Naive thymus-derived CD4-positive, alpha-beta T cell (primary cell): ENCODE data around the gene GTF2IRD1. TPM values are rescaled to one million over a fixed set of nuclear protein-coding genes. Genes with fewer than 3 reads are reported as not detected.
"Not testable (repeated sequence)": the region's sequence is repeated elsewhere in the genome, so short reads cannot be mapped to it uniquely, and the experiment has no call there.

ENCODE experiments used
- ATAC-seq: fragments of 150-1000 bp; cut with Tn5 transposase; 2 replicates; pipeline ENCODE4 v1.10.0; 2021; ENCODE audit warnings: mild to moderate bottlenecking, moderate library complexity
- CTCF ChIA-PET: fragments of 350-600 bp; sonication (Branson Sonifier 250); formaldehyde crosslinking; loops from one replicate; lab custom pipeline; 2021; ENCODE audit warnings: antibody characterized with exemption; lab: Charles Lee
- POLR2A ChIA-PET: fragments of 350-600 bp; sonication (Branson Sonifier 250); formaldehyde crosslinking; loops from one replicate; lab custom pipeline; 2021; ENCODE audit warnings: antibody characterized with exemption, inconsistent platforms; lab: Charles Lee
- DNase-seq, 9 donors: peaks; one replicate each; pipeline versions ENCODE4 v3.0.0 to v3.0.0-alpha.2; 2020 to 2022; ENCODE audit warnings: mixed read lengths in 1 of 9
- H3K27ac ChIP-seq: one replicate; pipeline ENCODE4 v1.7.0; 2013; ENCODE audit warnings: mild to moderate bottlenecking, low read depth, low read length, moderate library complexity
- H3K27me3 ChIP-seq, 2 donors: one replicate each; pipeline ENCODE4 v1.7.0; 2013; ENCODE audit warnings: low read length in 2 of 2, mild to moderate bottlenecking in 2 of 2, moderate library complexity in 2 of 2; ENCODE audit not compliant: control insufficient read depth in 2 of 2, insufficient read depth in 2 of 2
- H3K36me3 ChIP-seq, 3 experiments: 1 replicate in 2 of 3; 2 replicates in 1 of 3; pipeline ENCODE4 v1.7.0; 2013; ENCODE audit warnings: low read length in 3 of 3, mild to moderate bottlenecking in 3 of 3, moderate library complexity in 1 of 3; ENCODE audit not compliant: insufficient read depth in 3 of 3, control insufficient read depth in 2 of 3
- H3K4me1 ChIP-seq, 2 donors: one replicate each; pipeline ENCODE4 v1.7.0; 2013; ENCODE audit warnings: low read length in 2 of 2, mild to moderate bottlenecking in 2 of 2, moderate library complexity in 1 of 2; ENCODE audit not compliant: control insufficient read depth in 2 of 2, insufficient read depth in 2 of 2
- H3K4me3 ChIP-seq: 2 replicates; pipeline ENCODE4 v1.7.0; 2013; ENCODE audit warnings: mild to moderate bottlenecking, low read length
- H3K9me3 ChIP-seq, 3 experiments: 1 replicate in 2 of 3; 2 replicates in 1 of 3; pipeline ENCODE4 v1.7.0; 2013; ENCODE audit warnings: low read length in 3 of 3; ENCODE audit not compliant: control insufficient read depth in 2 of 3
- H3K27ac Mint-ChIP-seq, 9 donors: one replicate each; pipeline ENCODE4 v1.8.0; 2020 to 2022; ENCODE audit warnings: mixed read lengths in 9 of 9, mild to moderate bottlenecking in 8 of 9, moderate library complexity in 5 of 9, inconsistent platforms in 2 of 9
- H3K27me3 Mint-ChIP-seq, 5 donors: one replicate each; pipeline ENCODE4 v1.8.0; 2021 to 2022; ENCODE audit warnings: mixed read lengths in 5 of 5, mild to moderate bottlenecking in 1 of 5
- H3K36me3 Mint-ChIP-seq, 5 donors: one replicate each; pipeline ENCODE4 v1.8.0; 2020 to 2022; ENCODE audit warnings: mixed read lengths in 5 of 5, mild to moderate bottlenecking in 3 of 5, inconsistent platforms in 1 of 5
- H3K4me1 Mint-ChIP-seq, 7 donors: one replicate each; pipeline ENCODE4 v1.8.0; 2020 to 2022; ENCODE audit warnings: mixed read lengths in 7 of 7, mild to moderate bottlenecking in 3 of 7, inconsistent platforms in 1 of 7
- H3K4me3 Mint-ChIP-seq, 10 donors: one replicate each; pipeline ENCODE4 v1.8.0; 2020 to 2022; ENCODE audit warnings: mild to moderate bottlenecking in 10 of 10, mixed read lengths in 10 of 10, moderate library complexity in 6 of 10, inconsistent platforms in 2 of 10
- H3K9me3 Mint-ChIP-seq, 11 donors: one replicate each; pipeline ENCODE4 v1.8.0; 2020 to 2022; ENCODE audit warnings: mixed read lengths in 11 of 11, mild to moderate bottlenecking in 4 of 11, inconsistent platforms in 1 of 11, moderate library complexity in 1 of 11
- intact Hi-C, 2 donors: fragments of 100-400 bp; cut with micrococcal nuclease; formaldehyde crosslinking; loops; one replicate each; pipeline ENCODE4 v1.15.1; 2023
- polyA plus RNA-seq, 2 donors: library from polyadenylated mRNA; unstranded; fragments of 300-500 nt; fragmentation: Illumina TruSeq; gene quantifications; one replicate each; pipeline ENCODE4 v1.2.3, GENCODE V29; 2021
- total RNA-seq, 6 experiments: library from RNA in 5 of 6; stranded (reverse) in 5 of 6; gene quantifications; 1 replicate in 5 of 6; 2 replicates in 1 of 6; pipeline ENCODE4 v1.2.3 and lab custom pipeline; 2021 to 2026

The GTF2IRD1 gene
- total and polyA plus RNA-seq, 7 experiments from 2014 or later = 0.07 to 5.6 (median 0.93) TPM; not detected in 1

- ChIA-PET CTCF (no interaction called here), POLR2A (no interaction called here)
- Histone ChIP-seq H3K4me3 (no peak overlapping the region), H3K9me3 (no peaks in the 10 kb centered on the region), H3K27me3 (no peaks in the 10 kb centered on the region), H3K4me1 (no peaks in the 10 kb centered on the region), H3K36me3 (no peaks in the 10 kb centered on the region), H3K27ac (no peak overlapping the region)
- H3K4me3 Mint-ChIP-seq = no peak overlapping the region
- no peak for DNase-seq
- peaks cover 0 to 2% (median 0%) of the 10 kb centered on the region in 5 donors for H3K27me3 Mint-ChIP-seq
- H3K4me1 Mint-ChIP-seq = peaks cover 0 to 2% (median 0%) of the 10 kb centered on the region in 7 donors
- ATAC-seq = no peak
- H3K36me3 Mint-ChIP-seq = no peaks in the 10 kb centered on the region
- no peak overlapping the region for H3K27ac Mint-ChIP-seq
- no peaks in the 10 kb centered on the region for H3K9me3 Mint-ChIP-seq
- intact Hi-C loops = loop anchor here in 1 of 2 donors (10.0 kb wide), 1 partner anchor 125 kb away; the partner anchor contains the start of gene CLIP2
Observed at GRCh38 chr7:74409571-74409970, 44.1 kb upstream of the GTF2IRD1 start.

GRCh38 chr7:74410772-74411171, 42.9 kb upstream of the GTF2IRD1 start:
- POLR2A ChIA-PET = no interaction called here
- no peaks in the 10 kb centered on the region for H3K4me1 ChIP-seq
- DNase-seq (no peak), ATAC-seq (no peak)
- H3K27me3 ChIP-seq = no peaks in the 10 kb centered on the region
- H3K9me3 ChIP-seq = no peaks in the 10 kb centered on the region
- Mint-ChIP-seq H3K36me3 (no peaks in the 10 kb centered on the region), H3K27me3 (peaks cover 0 to 2% (median 0%) of the 10 kb centered on the region in 5 donors), H3K27ac (no peak overlapping the region), H3K4me1 (peaks cover 0 to 2% (median 0%) of the 10 kb centered on the region in 7 donors), H3K4me3 (no peak overlapping the region), H3K9me3 (no peaks in the 10 kb centered on the region)
- intact Hi-C loops = loop anchor here (10.0 kb wide), 2 partner anchors 56 to 454 kb away; no protein-coding TSS in a partner anchor
- no peaks in the 10 kb centered on the region for H3K36me3 ChIP-seq
- H3K27ac ChIP-seq = no peak overlapping the region
- CTCF ChIA-PET = no interaction called here
- H3K4me3 ChIP-seq = no peak overlapping the region

- H3K36me3 ChIP-seq, DNase-seq, H3K4me3 Mint-ChIP-seq, H3K4me3 ChIP-seq, POLR2A ChIA-PET, CTCF ChIA-PET, H3K4me1 Mint-ChIP-seq, ATAC-seq, H3K27ac Mint-ChIP-seq, H3K27ac ChIP-seq, H3K9me3 ChIP-seq, H3K36me3 Mint-ChIP-seq, H3K9me3 Mint-ChIP-seq, H3K27me3 ChIP-seq, H3K27me3 Mint-ChIP-seq, H3K4me1 ChIP-seq: not testable (repeated sequence)
- intact Hi-C loops = loop anchor here (10.0 kb wide), 2 partner anchors 57 to 453 kb away; no protein-coding TSS in a partner anchor
Observed at GRCh38 chr7:74411571-74411970, 42.1 kb upstream of the GTF2IRD1 start.

GRCh38 chr7:74412056-74412455, 41.6 kb upstream of the GTF2IRD1 start:
- POLR2A ChIA-PET = no interaction called here
- H3K36me3 ChIP-seq = no peaks in the 10 kb centered on the region
- H3K27ac Mint-ChIP-seq = peak overlapping the region in 1 of 9 donors; percentile 31
- H3K9me3 Mint-ChIP-seq = no peaks in the 10 kb centered on the region
- DNase-seq (no peak), ATAC-seq (no peak)
- intact Hi-C loops = loop anchor here (10.0 kb wide), 2 partner anchors 57 to 453 kb away; no protein-coding TSS in a partner anchor
- no peaks in the 10 kb centered on the region for H3K9me3 ChIP-seq
- H3K4me3 Mint-ChIP-seq = no peak overlapping the region
- H3K4me1 ChIP-seq = no peaks in the 10 kb centered on the region
- no peaks in the 10 kb centered on the region for H3K27me3 ChIP-seq
- no peak overlapping the region for H3K27ac ChIP-seq
- no peaks in the 10 kb centered on the region for H3K36me3 Mint-ChIP-seq
- H3K4me3 ChIP-seq = no peak overlapping the region
- CTCF ChIA-PET = interaction anchor here (0.6 kb wide), 1 partner anchor 1310 kb away, joined by 3 read pairs; no protein-coding TSS in a partner anchor
- H3K27me3 Mint-ChIP-seq = peaks cover 0 to 2% (median 0%) of the 10 kb centered on the region in 5 donors
- H3K4me1 Mint-ChIP-seq = peaks cover 0 to 2% (median 0%) of the 10 kb centered on the region in 7 donors

- no peaks in the 10 kb centered on the region for H3K4me1 ChIP-seq
- no peaks in the 10 kb centered on the region for H3K9me3 ChIP-seq
- ATAC-seq (no peak), DNase-seq (no peak)
- Mint-ChIP-seq H3K36me3 (no peaks in the 10 kb centered on the region), H3K4me1 (peaks cover 0 to 2% (median 0%) of the 10 kb centered on the region in 7 donors), H3K4me3 (no peak overlapping the region), H3K9me3 (no peaks in the 10 kb centered on the region), H3K27me3 (peaks cover 0 to 2% (median 0%) of the 10 kb centered on the region in 5 donors), H3K27ac (peak overlapping the region in 1 of 9 donors; percentile 20)
- ChIA-PET POLR2A (no interaction called here), CTCF (interaction anchor here (0.6 kb wide), 3 partner anchors 12 to 1310 kb away, joined by 3 to 5 read pairs (median 3); no protein-coding TSS in a partner anchor)
- intact Hi-C loops = loop anchor here (10.0 kb wide), 2 partner anchors 58 to 452 kb away; no protein-coding TSS in a partner anchor
- H3K27me3 ChIP-seq = no peaks in the 10 kb centered on the region
- H3K36me3 ChIP-seq = no peaks in the 10 kb centered on the region
- no peak overlapping the region for H3K27ac ChIP-seq
- no peak overlapping the region for H3K4me3 ChIP-seq
Observed at GRCh38 chr7:74412603-74413002, 41.1 kb upstream of the GTF2IRD1 start.

GRCh38 chr7:74414595-74415333, 38.9 kb upstream of the GTF2IRD1 start:
- DNase-seq, H3K36me3 ChIP-seq, H3K27me3 ChIP-seq, H3K4me1 Mint-ChIP-seq, H3K27ac Mint-ChIP-seq, ATAC-seq, H3K9me3 Mint-ChIP-seq, POLR2A ChIA-PET, H3K27ac ChIP-seq, H3K4me1 ChIP-seq, H3K4me3 Mint-ChIP-seq, H3K4me3 ChIP-seq, H3K9me3 ChIP-seq, H3K27me3 Mint-ChIP-seq, H3K36me3 Mint-ChIP-seq: not testable (repeated sequence)
- intact Hi-C loops = loop anchor here (5.0 to 10.0 kb wide), 5 partner anchors 60 to 450 kb away; no protein-coding TSS in a partner anchor
- CTCF ChIA-PET = interaction anchor here (0.6 to 1.0 kb wide), 2 partner anchors 14 to 15 kb away, joined by 3 to 8 read pairs; no protein-coding TSS in a partner anchor
